H54 (cell line): ENCODE measurements around the gene TRIM28.

Experiments used
- DNase-seq: peaks from one replicate; pipeline ENCODE4 v3.0.0; 2011; ENCODE audit warnings: low spot score, mixed read lengths; ENCODE audit not compliant: insufficient read length
- FAIRE-seq: peaks from 3 replicates; lab custom pipeline; 2011; peaks lifted over from hg19 to GRCh38; lab: Jason Lieb, UNC
- POLR2A ChIP-seq: IDR thresholded peaks from 2 replicates; pipeline ENCODE4 v1.6.1; 2011; ENCODE audit warnings: low read depth, mild to moderate bottlenecking, low read length

TRIM28 gene

DNA sequence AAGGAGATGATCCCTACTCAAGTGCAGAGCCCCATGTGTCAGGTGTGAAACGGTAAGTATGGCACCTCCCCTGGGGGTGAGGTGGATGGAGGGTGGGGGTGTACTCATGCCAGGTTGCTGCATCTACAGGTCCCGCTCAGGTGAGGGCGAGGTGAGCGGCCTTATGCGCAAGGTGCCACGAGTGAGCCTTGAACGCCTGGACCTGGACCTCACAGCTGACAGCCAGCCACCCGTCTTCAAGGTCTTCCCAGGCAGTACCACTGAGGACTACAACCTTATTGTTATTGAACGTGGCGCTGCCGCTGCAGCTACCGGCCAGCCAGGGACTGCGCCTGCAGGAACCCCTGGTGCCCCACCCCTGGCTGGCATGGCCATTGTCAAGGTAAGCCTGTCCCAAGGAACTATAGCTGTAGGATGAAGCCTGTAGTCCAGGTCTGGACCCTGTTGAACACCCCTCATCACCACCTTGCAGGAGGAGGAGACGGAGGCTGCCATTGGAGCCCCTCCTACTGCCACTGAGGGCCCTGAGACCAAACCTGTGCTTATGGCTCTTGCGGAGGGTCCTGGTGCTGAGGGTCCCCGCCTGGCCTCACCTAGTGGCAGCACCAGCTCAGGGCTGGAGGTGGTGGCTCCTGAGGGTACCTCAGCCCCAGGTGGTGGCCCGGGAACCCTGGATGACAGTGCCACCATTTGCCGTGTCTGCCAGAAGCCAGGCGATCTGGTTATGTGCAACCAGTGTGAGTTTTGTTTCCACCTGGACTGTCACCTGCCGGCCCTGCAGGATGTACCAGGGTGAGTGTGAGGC lies 5.2 kb downstream of the TRIM28 start:
- no peak for DNase-seq
- no peak for TF ChIP-seq POLR2A
- no peak for FAIRE-seq

- FAIRE-seq (no peak), DNase-seq (no peak)
- no peak for TF ChIP-seq POLR2A
Observed at GRCh38 chr19:58549664-58550361, 5.9 kb downstream of the TRIM28 start.

- FAIRE-seq (no peak), DNase-seq (no peak)
- TF ChIP-seq POLR2A = no peak
Observed at GRCh38 chr19:58550362-58551122, 6.7 kb downstream of the TRIM28 start.

DNA sequence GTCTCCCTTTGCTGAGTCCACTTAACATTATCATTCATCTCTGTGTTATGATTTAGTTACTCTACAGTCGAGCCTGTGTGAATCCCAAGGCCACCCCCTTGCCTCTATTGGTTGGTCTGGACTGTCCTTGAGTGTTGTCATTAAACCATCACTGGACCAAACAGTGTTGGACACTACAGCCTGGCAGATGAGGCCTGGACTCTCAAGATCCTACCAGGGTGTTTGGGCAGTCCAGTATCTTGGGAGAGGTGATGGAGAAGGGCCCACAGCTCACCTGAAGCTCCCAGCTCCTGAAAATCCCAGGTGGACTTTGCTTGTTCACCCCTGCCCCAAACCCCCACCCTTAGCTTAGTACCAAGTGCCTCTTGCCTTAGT lies 7.2 kb downstream of the TRIM28 start:
- FAIRE-seq (no peak), DNase-seq (no peak)
- TF ChIP-seq POLR2A = no peak

DNA sequence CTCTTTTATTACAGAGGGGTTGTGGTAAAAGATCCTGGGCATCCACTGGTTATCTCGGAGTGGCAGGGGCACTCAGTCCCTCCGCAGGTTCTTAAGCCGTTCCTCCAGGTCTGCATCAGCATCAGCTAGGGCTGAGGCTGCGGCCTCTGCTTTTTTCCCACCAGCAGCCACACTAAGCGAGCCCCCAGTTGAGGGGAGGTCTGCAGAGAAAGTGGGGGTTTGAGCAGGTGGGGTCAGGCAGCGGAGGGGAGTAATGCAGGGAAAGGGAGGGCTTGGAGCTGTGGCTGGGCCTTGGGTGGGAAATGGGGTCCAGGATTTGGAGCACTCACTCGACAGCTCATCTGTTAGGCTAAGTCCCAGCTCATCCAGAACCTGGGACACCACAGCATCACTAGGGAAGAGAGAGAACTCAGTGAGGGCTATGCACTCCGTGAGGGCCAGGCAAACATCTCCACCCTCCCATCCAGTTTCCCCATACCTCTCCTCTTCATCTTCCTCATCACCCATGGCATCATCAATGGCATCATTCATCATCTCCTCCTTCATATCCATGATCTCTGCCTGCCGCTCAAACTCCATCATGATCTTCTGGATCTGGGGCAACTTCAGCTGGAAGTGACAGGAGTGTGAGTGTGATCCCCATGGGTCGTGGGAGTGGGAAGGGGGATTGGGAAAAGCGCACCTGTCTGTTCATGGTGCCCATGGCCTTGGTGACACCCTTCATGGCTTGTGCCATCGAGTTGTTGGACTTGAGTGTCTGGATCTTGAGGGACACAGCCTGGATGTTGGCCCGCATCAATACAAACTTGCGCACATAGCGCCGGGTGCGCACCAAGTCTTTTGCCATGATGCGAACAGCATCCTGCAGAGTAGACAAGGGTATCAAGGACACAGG lies 8.0 kb downstream of the TRIM28 start:
- DNase-seq (no peak), FAIRE-seq (no peak)
- TF ChIP-seq POLR2A = no peak

DNA sequence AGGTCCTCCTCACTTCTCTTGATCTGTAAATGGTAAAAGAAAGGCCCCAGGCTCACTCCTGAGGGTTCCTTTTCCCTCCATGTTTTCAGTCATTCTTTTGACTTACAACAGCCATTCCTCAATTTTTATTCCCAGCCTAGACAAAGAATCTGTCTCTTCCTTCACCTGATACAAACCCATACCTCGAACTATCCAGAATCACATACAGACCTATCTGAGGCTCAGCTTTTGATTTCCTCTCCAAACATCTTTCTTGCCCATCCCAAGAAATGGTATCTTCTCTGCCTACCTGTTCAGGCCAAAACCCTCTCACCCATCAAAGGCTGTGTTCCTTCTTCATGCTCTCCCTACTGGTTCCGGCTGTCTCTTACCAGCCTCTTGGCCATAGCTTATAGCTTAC lies 8.8 kb downstream of the TRIM28 start:
- no peak for FAIRE-seq
- no peak for TF ChIP-seq POLR2A

DNA sequence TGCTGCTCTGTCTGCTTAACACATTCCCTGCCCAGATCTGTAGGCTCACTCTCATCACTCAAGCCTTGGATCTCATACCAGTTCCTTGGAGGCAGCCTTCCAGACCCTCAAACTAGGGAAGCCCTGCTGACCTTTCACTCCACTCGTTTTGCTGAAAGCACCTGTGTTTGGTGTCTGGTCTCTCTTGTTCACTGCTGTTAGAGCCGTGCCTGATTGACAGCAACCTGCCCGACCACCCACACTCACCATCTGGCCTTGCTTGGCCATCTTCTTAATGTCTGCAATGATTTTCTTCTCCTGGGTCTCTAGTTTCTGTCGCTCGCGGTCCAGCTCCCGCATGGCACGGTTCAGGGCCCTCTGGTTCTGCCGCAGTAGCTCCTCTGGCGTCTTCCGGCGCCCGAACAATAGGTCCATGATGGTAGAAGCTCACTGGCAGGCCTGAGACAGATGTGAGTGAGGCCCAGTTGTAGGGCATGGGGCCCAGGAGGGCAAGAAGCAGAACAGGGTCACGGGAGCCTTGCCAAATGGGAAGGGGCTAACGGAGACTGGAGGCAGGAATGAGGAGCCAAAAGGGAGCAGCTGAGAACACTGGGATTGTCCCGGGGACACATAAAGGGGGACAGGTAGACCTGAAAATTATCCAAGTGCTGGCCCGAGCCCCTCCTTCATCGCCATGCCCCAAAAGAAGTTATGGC lies 10.1 kb downstream of the TRIM28 start:
- FAIRE-seq = no peak
- 0 out of 2 replicates have a peak, but pooled peaks have one; percentile 5 for TF ChIP-seq POLR2A
- no peak for DNase-seq

More for the DNA sequence above, 8.8 kb downstream of the TRIM28 start:
- DNase-seq = no peak

DNA sequence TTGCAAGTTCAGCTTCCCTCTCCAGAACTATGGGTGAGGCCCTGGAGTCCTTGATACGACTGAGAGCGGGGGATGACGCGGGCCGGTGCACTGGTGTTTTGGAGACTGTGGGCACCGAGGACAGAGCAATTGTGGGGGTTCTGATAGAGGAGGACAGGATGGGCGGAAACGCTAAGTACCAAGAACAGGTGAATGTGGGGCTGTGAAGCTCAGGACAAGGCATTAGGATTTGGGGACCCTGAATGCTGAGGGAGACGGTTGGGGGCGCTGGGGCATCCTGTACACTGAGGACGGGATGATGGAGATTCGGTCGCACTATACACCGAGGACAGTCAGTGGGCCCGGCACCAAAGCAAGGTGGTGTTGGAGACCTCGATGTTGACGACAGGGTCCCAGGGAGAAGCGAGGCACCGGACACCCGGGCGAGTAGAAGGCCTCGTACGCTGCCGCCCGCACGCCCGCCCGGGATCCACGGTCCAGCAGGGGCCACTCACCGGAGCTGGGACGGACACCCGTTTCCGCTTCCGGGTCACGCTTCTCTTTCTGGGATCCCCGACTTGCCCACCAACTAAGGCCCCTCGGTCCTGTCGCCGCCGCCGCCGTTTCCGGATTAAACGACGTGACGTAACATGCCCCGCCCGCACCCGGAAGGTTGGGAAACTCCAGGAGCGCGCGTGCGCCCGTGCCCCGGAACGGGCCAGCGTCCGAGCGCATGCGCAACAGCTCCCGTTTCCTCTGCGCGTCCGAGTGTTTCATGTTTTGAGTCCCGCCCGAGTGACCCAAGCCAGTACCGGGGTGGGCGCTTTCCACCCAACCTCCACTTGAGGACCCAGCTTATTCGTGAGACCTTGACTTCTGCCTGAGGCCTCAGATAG lies 10.9 kb downstream of the TRIM28 start, which contains the start of gene CHMP2A:
CHMP2A (minus strand) TSS at position 612 of the 875 bp plus-strand sequence. CDS start 893 bp downstream, outside the sequence.
- TF ChIP-seq POLR2A = peak; percentile 54
- peak; percentile 90 for DNase-seq
- no peak for FAIRE-seq

GRCh38 chr19:58555369-58555885 lies 11.6 kb downstream of the TRIM28 start:
- no peak for TF ChIP-seq POLR2A
- no peak for FAIRE-seq
- no peak for DNase-seq

DNA sequence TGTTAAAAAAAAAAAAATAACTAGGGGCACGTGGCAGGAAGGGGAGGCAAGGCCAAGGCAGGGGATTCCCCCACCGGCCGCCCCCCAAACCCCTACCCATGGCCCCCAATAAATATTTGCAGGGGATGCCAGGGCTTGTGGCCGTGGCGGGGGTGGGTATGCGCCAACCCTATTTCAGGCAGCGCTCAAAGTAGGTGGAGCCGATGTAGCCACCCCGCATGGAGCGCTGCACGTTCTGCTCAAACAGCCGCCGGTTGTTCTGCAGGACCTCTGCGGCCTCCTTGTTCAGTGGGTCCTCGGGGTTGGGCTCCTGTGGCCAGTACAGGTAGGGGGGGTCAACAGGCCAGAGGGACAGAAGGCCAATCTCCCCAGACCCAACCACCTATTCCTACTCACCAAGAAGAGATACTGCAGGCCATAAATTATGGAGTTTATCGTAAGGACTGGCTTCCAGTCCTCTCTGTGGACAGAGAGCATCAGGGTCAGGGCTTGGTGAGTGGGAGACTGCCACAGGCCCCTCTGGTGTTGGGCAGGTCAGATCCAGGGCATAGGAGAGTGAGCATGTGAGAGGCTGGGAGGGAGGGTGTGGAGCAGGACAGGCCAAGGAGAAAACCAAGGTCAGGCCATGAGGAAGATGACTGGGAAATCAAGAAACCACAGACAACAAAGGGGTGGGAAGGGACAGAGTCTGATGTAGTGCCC lies 12.2 kb downstream of the TRIM28 start:
- DNase-seq = no peak
- no peak for TF ChIP-seq POLR2A
- no peak for FAIRE-seq

DNA sequence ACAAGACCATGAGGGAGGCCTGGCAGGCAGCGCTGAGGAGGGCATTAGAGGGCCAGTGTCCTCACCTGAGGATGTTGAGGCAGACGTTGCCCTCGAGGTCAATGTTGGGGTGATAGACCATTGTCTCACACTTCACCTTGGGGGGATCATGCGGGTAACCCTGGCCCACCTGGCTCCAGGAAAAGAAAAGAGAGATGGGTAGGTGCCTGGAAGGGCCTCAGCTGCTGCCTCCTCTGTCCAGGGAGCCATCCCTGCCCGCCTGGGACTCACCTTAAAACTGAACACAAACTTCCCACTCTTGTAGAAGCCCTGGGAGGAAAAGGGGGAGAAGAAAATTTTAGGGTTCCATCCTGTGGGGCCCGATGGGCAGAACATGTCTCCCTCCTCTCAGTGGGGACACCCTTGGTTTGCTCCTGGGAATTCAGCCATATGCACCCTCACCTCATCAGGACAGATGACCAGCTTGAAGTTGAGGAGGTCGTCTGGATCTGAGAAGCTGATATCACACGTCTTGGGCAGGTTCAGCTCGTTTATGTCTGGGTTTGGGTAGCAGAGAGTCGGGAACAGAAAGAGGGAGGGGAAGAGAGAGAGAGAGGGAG lies 12.9 kb downstream of the TRIM28 start:
- FAIRE-seq = no peak
- no peak for DNase-seq
- TF ChIP-seq POLR2A = no peak
